K562 (cell line): ENCODE data around the gene DPY19L1. TPM values are rescaled to one million over a fixed set of nuclear protein-coding genes. Genes with fewer than 3 reads are reported as not detected.

Experiments used
- DDX20 ChIP-seq: fragments of 450-650 bp; IDR thresholded peaks from 2 replicates; pipeline ENCODE4 v1.6.1; 2016; ENCODE audit warnings: missing genetic modification characterization, low read depth, mild to moderate bottlenecking, missing compliant biosample characterization, moderate library complexity
- EP400 ChIP-seq: fragments of 450-650 bp; IDR thresholded peaks from 2 replicates; pipeline ENCODE4 v1.6.1; 2017; ENCODE audit warnings: antibody characterized with exemption, mild to moderate bottlenecking, moderate library complexity
- HDAC8 ChIP-seq: fragments of 450-650 bp; IDR thresholded peaks from 2 replicates; pipeline ENCODE4 v1.6.1; 2016; ENCODE audit warnings: mild to moderate bottlenecking, missing genetic modification characterization, moderate library complexity, missing compliant biosample characterization
- JUNB ChIP-seq: fragments of 450-650 bp; formaldehyde crosslinking; conservative IDR thresholded peaks from 2 replicates; pipeline ENCODE4 v1.4.0; 2020; ENCODE audit warnings: mild to moderate bottlenecking
- MAFK ChIP-seq: IDR thresholded peaks from 2 replicates; pipeline ENCODE4 v1.6.1; 2011; ENCODE audit warnings: low read length, improper control_type of control experiment
- MED1 ChIP-seq: sonication (generic); formaldehyde crosslinking; IDR thresholded peaks from 2 replicates; pipeline ENCODE4 v1.8.1; 2023; ENCODE audit warnings: missing genetic modification reagents, borderline replicate concordance
- NFATC3 ChIP-seq: fragments of 450-650 bp; IDR thresholded peaks from 2 replicates; pipeline ENCODE4 v1.6.1; 2017; ENCODE audit warnings: mild to moderate bottlenecking
- NR1H2 ChIP-seq: sonication (generic); formaldehyde crosslinking; IDR thresholded peaks from 2 replicates; pipeline ENCODE4 v1.4.0; 2020; ENCODE audit warnings: mild to moderate bottlenecking, missing genetic modification reagents
- TCF3 ChIP-seq: sonication (generic); formaldehyde crosslinking; IDR thresholded peaks from 2 replicates; pipeline ENCODE4 v1.4.0; 2020; ENCODE audit warnings: mild to moderate bottlenecking, missing genetic modification reagents
- TRIM25 ChIP-seq: fragments of 450-650 bp; IDR thresholded peaks from 2 replicates; pipeline ENCODE4 v1.7.0; 2016; ENCODE audit warnings: borderline replicate concordance
- ZBTB1 ChIP-seq: sonication (generic); formaldehyde crosslinking; IDR thresholded peaks from 2 replicates; pipeline ENCODE4 v1.8.1; 2023; ENCODE audit warnings: missing genetic modification reagents, low read depth, mild to moderate bottlenecking, borderline replicate concordance
- ZBTB12 ChIP-seq: fragments of 250-450 bp; sonication (Bioruptor Pico); IDR thresholded peaks from 2 replicates; pipeline ENCODE4 v1.4.0; 2020
- ZNF124 ChIP-seq: sonication (generic); formaldehyde crosslinking; IDR thresholded peaks from 2 replicates; pipeline ENCODE4 v1.8.1; 2022; ENCODE audit warnings: missing genetic modification reagents
- ZNF224 ChIP-seq: sonication (generic); formaldehyde crosslinking; IDR thresholded peaks from 2 replicates; pipeline ENCODE4 v1.8.0; 2022; ENCODE audit warnings: mild to moderate bottlenecking, missing genetic modification reagents
- polyA plus RNA-seq, 8 experiments: library from polyadenylated mRNA; depleted of rRNA in 4 of 8; stranded (reverse) in 5 of 8; unstranded in 3 of 8; fragments of >200 nt; fragmentation: Nextera tagmentation in 2 of 8; fragmentation: Illumina TruSeq in 1 of 8; extraction: Ambion mirVana in 2 of 8; extraction: Trizol in 1 of 8; gene quantifications; 2 replicates each; pipeline versions ENCODE4 v1.2.1 to v1.2.3, GENCODE V29; 2011 to 2014; ENCODE audit warnings: inconsistent platforms in 1 of 8, missing spikeins in 1 of 8
- total RNA-seq, 7 experiments: library from RNA; depleted of rRNA in 6 of 7; stranded (reverse); fragments of >200 nt in 6 of 7; fragmentation: Illumina TruSeq in 2 of 7; extraction: Trizol in 2 of 7; gene quantifications; 2 replicates each; pipeline versions ENCODE4 v1.2.1 to v1.2.3, GENCODE V29; 2011 to 2021; ENCODE audit warnings: low replicate concordance in 1 of 7
- TF ChIP-seq, protein P1 (sequence below), 2 experiments: fragments of 450-650 bp; formaldehyde crosslinking in 1 of 2; IDR thresholded peaks; 2 replicates each; pipeline versions ENCODE4 v1.4.0 to v1.6.1; 2014 to 2020; ENCODE audit warnings: mild to moderate bottlenecking in 2 of 2, borderline replicate concordance in 1 of 2, low read depth in 1 of 2
- TF ChIP-seq, protein P2 (sequence below), 2 experiments: fragments of 200-800 bp in 1 of 2; sonication (Bioruptor generic) in 1 of 2; sonication (generic) in 1 of 2; formaldehyde crosslinking in 1 of 2; IDR thresholded peaks in 1 of 2; conservative IDR thresholded peaks in 1 of 2; 2 replicates each; pipeline versions ENCODE4 v1.5.0 to v1.6.1; 2016 to 2020; ENCODE audit warnings: missing compliant biosample characterization in 1 of 2, missing genetic modification characterization in 1 of 2, missing genetic modification reagents in 1 of 2

The DPY19L1 gene
- total and polyA plus RNA-seq, 9 of the 15 experiments (the other 6 are each of a cell fraction or from before 2014, with no cell fraction given), result 4.0 to 34.3 (median 22.1) TPM

GRCh38 chr7:35035511-35035961 is 1.7 kb downstream of the DPY19L1 start (continued):
- TF ChIP-seq, protein P1, sequence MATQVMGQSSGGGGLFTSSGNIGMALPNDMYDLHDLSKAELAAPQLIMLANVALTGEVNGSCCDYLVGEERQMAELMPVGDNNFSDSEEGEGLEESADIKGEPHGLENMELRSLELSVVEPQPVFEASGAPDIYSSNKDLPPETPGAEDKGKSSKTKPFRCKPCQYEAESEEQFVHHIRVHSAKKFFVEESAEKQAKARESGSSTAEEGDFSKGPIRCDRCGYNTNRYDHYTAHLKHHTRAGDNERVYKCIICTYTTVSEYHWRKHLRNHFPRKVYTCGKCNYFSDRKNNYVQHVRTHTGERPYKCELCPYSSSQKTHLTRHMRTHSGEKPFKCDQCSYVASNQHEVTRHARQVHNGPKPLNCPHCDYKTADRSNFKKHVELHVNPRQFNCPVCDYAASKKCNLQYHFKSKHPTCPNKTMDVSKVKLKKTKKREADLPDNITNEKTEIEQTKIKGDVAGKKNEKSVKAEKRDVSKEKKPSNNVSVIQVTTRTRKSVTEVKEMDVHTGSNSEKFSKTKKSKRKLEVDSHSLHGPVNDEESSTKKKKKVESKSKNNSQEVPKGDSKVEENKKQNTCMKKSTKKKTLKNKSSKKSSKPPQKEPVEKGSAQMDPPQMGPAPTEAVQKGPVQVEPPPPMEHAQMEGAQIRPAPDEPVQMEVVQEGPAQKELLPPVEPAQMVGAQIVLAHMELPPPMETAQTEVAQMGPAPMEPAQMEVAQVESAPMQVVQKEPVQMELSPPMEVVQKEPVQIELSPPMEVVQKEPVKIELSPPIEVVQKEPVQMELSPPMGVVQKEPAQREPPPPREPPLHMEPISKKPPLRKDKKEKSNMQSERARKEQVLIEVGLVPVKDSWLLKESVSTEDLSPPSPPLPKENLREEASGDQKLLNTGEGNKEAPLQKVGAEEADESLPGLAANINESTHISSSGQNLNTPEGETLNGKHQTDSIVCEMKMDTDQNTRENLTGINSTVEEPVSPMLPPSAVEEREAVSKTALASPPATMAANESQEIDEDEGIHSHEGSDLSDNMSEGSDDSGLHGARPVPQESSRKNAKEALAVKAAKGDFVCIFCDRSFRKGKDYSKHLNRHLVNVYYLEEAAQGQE (IDR thresholded peaks at IDR 0.05; ENCODE audit: borderline replicate concordance), result peak; percentile 89
- TF ChIP-seq, protein P1 (CRISPR knock-in tag; IDR thresholded peaks at IDR 0.05; ENCODE audit: low read depth), result no peak
- TF ChIP-seq TCF3 (CRISPR knock-in tag), result no peak
- TF ChIP-seq ZNF124 (CRISPR knock-in tag), result no peak
- 0 out of 2 replicates have a peak, but pooled peaks have one; percentile 3 for TF ChIP-seq MAFK
- no peak for TF ChIP-seq EP400
- no peak for TF ChIP-seq ZBTB1
- no peak for TF ChIP-seq ZNF224 (CRISPR knock-in tag)
- no peak for TF ChIP-seq NFATC3
- no peak for TF ChIP-seq TRIM25
- no peak for TF ChIP-seq ZBTB12 (CRISPR knock-in tag)
- no peak for TF ChIP-seq DDX20 (tag)
- no peak for TF ChIP-seq HDAC8 (tag)
- no peak for TF ChIP-seq NR1H2 (CRISPR knock-in tag)
- TF ChIP-seq JUNB (CRISPR knock-in tag), result no peak
- no peak for TF ChIP-seq MED1 (CRISPR knock-in tag)
- TF ChIP-seq, protein P2, sequence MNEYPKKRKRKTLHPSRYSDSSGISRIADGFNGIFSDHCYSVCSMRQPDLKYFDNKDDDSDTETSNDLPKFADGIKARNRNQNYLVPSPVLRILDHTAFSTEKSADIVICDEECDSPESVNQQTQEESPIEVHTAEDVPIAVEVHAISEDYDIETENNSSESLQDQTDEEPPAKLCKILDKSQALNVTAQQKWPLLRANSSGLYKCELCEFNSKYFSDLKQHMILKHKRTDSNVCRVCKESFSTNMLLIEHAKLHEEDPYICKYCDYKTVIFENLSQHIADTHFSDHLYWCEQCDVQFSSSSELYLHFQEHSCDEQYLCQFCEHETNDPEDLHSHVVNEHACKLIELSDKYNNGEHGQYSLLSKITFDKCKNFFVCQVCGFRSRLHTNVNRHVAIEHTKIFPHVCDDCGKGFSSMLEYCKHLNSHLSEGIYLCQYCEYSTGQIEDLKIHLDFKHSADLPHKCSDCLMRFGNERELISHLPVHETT (CRISPR knock-in tag; conservative IDR thresholded peaks at IDR 0.05 in 1 of 2, IDR thresholded peaks at IDR 0.05 in 1 of 2), result no peak
